WTC11 (cell line): ENCODE results near the gene TRMT2A. TPM values are rescaled to one million over a fixed set of nuclear protein-coding genes. Genes with fewer than 3 reads are reported as not detected.

Experiments used
- ATAC-seq: fragments of 200-7000 bp; cut with Tn5 transposase; 2 replicates; pipeline ENCODE4 v1.10.0; 2021; ENCODE audit warnings: mild to moderate bottlenecking, moderate library complexity
- CTCF ChIA-PET: fragments of 300-600 bp; sonication (Branson Sonifier 250); formaldehyde crosslinking; loops from one replicate; lab custom pipeline; 2021; ENCODE audit warnings: antibody characterized with exemption; lab: Charles Lee
- POLR2A ChIA-PET: fragments of 350-600 bp; sonication (Branson Sonifier 250); formaldehyde crosslinking; loops from one replicate; lab custom pipeline; 2021; ENCODE audit warnings: antibody characterized with exemption; lab: Charles Lee
- DNase-seq: peaks from one replicate; pipeline ENCODE4 v3.0.0; 2021; ENCODE audit warnings: low spot score
- H3K27ac Mint-ChIP-seq: 2 replicates; pipeline ENCODE4 v1.8.0; 2021; ENCODE audit warnings: mixed read lengths
- H3K27me3 Mint-ChIP-seq: 2 replicates; pipeline ENCODE4 v1.8.0; 2021; ENCODE audit warnings: low read depth, mild to moderate bottlenecking, moderate library complexity, mixed read lengths
- H3K36me3 Mint-ChIP-seq: 2 replicates; pipeline ENCODE4 v1.8.0; 2021; ENCODE audit warnings: mixed read lengths
- H3K4me1 Mint-ChIP-seq: 2 replicates; pipeline ENCODE4 v1.8.0; 2022; ENCODE audit warnings: mixed read lengths
- H3K4me3 Mint-ChIP-seq: 2 replicates; pipeline ENCODE4 v1.8.0; 2021; ENCODE audit warnings: mild to moderate bottlenecking, moderate library complexity, mixed read lengths
- H3K9me3 Mint-ChIP-seq: 2 replicates; pipeline ENCODE4 v1.8.0; 2021; ENCODE audit warnings: mixed read lengths
- CREB1 ChIP-seq: sonication (generic); formaldehyde crosslinking; IDR thresholded peaks from 2 replicates; pipeline ENCODE4 v1.8.0; 2023; ENCODE audit warnings: mild to moderate bottlenecking, missing genetic modification reagents
- FOXK1 ChIP-seq: sonication (generic); formaldehyde crosslinking; IDR thresholded peaks from 2 replicates; pipeline ENCODE4 v1.8.0; 2022; ENCODE audit warnings: mild to moderate bottlenecking, moderate library complexity, missing genetic modification reagents
- FOXP1 ChIP-seq: sonication (generic); formaldehyde crosslinking; IDR thresholded peaks from 2 replicates; pipeline ENCODE4 v1.8.0; 2022; ENCODE audit warnings: missing genetic modification reagents, mild to moderate bottlenecking, moderate library complexity, borderline replicate concordance
- GTF2I ChIP-seq: fragments of 250-450 bp; sonication (Bioruptor Pico); conservative IDR thresholded peaks from 2 replicates; pipeline ENCODE4 v1.4.0; 2021; ENCODE audit warnings: mild to moderate bottlenecking
- JAZF1 ChIP-seq: fragments of 250-450 bp; sonication (Bioruptor Pico); IDR thresholded peaks from 2 replicates; pipeline ENCODE4 v1.9.0; 2021; ENCODE audit warnings: moderate library complexity, mild to moderate bottlenecking, inconsistent platforms
- MAX ChIP-seq: sonication (generic); formaldehyde crosslinking; IDR thresholded peaks from 2 replicates; pipeline ENCODE4 v1.8.0; 2022; ENCODE audit warnings: mild to moderate bottlenecking, missing genetic modification reagents
- NFYB ChIP-seq: sonication (generic); formaldehyde crosslinking; conservative IDR thresholded peaks from 2 replicates; pipeline ENCODE4 v1.8.0; 2022; ENCODE audit warnings: low read depth, missing genetic modification reagents
- NR3C1 ChIP-seq: sonication (generic); formaldehyde crosslinking; conservative IDR thresholded peaks from 2 replicates; pipeline ENCODE4 v1.8.1; 2023; ENCODE audit warnings: low read depth, mild to moderate bottlenecking, missing genetic modification reagents
- OVOL2 ChIP-seq: fragments of 250-450 bp; sonication (Bioruptor Pico); IDR thresholded peaks from 2 replicates; pipeline ENCODE4 v1.9.0; 2021; ENCODE audit warnings: mild to moderate bottlenecking, borderline replicate concordance
- TEAD1 ChIP-seq: sonication (generic); formaldehyde crosslinking; IDR thresholded peaks from 2 replicates; pipeline ENCODE4 v1.8.0; 2022; ENCODE audit warnings: mild to moderate bottlenecking, missing genetic modification reagents
- ZNF263 ChIP-seq: sonication (generic); formaldehyde crosslinking; IDR thresholded peaks from 2 replicates; pipeline ENCODE4 v1.8.1; 2022; ENCODE audit warnings: low read depth, mild to moderate bottlenecking, moderate library complexity, missing genetic modification reagents
- ZSCAN18 ChIP-seq: fragments of 250-450 bp; sonication (Bioruptor Pico); IDR thresholded peaks from 2 replicates; pipeline ENCODE4 v2.1.2; 2022; ENCODE audit warnings: mild to moderate bottlenecking, moderate library complexity
- total RNA-seq: library from RNA; stranded (reverse); gene quantifications from 3 replicates; pipeline ENCODE4 v1.2.3, GENCODE V29; 2021
- TF ChIP-seq, protein P1 (sequence below): sonication (generic); formaldehyde crosslinking; IDR thresholded peaks from 2 replicates; pipeline ENCODE4 v1.8.1; 2023; ENCODE audit warnings: mild to moderate bottlenecking, missing genetic modification reagents, borderline replicate concordance
- TF ChIP-seq, protein P2 (sequence below): sonication (generic); formaldehyde crosslinking; IDR thresholded peaks from 2 replicates; pipeline ENCODE4 v1.8.0; 2023; ENCODE audit warnings: mild to moderate bottlenecking, missing genetic modification reagents
- TF ChIP-seq, protein P3 (sequence below): sonication (generic); formaldehyde crosslinking; IDR thresholded peaks from 2 replicates; pipeline ENCODE4 v1.8.1; 2023; ENCODE audit warnings: mild to moderate bottlenecking, missing genetic modification reagents

TRMT2A gene
- total RNA-seq, 1 experiment from 2014 or later: 68.6 TPM

DNA sequence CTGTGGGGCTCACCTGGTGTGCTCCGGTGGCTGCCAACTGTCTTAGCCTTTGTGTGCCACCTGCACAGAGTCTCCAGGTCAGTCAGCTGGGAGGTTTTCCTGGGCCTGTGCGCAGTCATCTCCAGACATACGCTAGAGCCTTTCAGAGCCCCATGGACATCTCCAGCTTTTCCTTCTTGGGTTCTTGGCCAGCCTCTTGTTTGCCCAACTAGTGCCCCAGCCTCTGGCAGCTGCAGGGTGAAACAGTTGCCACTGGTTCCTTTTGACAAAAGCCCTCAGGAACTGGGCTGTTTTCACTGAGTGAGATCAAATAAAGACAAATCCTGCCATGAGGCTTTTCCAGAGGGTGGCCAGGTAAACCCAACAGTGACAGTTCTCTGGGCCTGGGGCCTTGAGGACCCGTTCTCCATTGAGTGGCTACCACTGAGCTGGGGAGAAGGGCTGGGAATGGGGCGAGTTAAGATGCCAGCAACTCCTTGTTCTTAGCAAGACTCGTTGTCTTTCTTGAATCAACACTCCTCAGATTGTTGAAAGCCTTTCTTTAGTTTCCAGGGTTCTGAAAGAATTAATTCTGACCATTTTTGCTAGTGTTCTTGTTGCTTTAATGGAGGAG lies 17.8 kb downstream of the TRMT2A start (continued):
- TF ChIP-seq, protein P1, sequence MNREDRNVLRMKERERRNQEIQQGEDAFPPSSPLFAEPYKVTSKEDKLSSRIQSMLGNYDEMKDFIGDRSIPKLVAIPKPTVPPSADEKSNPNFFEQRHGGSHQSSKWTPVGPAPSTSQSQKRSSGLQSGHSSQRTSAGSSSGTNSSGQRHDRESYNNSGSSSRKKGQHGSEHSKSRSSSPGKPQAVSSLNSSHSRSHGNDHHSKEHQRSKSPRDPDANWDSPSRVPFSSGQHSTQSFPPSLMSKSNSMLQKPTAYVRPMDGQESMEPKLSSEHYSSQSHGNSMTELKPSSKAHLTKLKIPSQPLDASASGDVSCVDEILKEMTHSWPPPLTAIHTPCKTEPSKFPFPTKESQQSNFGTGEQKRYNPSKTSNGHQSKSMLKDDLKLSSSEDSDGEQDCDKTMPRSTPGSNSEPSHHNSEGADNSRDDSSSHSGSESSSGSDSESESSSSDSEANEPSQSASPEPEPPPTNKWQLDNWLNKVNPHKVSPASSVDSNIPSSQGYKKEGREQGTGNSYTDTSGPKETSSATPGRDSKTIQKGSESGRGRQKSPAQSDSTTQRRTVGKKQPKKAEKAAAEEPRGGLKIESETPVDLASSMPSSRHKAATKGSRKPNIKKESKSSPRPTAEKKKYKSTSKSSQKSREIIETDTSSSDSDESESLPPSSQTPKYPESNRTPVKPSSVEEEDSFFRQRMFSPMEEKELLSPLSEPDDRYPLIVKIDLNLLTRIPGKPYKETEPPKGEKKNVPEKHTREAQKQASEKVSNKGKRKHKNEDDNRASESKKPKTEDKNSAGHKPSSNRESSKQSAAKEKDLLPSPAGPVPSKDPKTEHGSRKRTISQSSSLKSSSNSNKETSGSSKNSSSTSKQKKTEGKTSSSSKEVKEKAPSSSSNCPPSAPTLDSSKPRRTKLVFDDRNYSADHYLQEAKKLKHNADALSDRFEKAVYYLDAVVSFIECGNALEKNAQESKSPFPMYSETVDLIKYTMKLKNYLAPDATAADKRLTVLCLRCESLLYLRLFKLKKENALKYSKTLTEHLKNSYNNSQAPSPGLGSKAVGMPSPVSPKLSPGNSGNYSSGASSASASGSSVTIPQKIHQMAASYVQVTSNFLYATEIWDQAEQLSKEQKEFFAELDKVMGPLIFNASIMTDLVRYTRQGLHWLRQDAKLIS (CRISPR knock-in tag): no peak
- TF ChIP-seq ZNF263 (CRISPR knock-in tag) (no peak), OVOL2 (CRISPR knock-in tag) (no peak), FOXK1 (no peak), NR3C1 (CRISPR knock-in tag) (no peak)

GRCh38 chr22:20096574-20097420 lies 20.2 kb downstream of the TRMT2A start:
- ATAC-seq (no peak), DNase-seq (no peak)
- H3K9me3 Mint-ChIP-seq: no peaks in the 10 kb centered on the region
- no peaks in the 10 kb centered on the region for H3K27me3 Mint-ChIP-seq
- no peak overlapping the region for H3K4me3 Mint-ChIP-seq
- ChIA-PET POLR2A (no interaction called here), CTCF (interaction anchor here (1.2 kb wide), 1 partner anchor 19 kb away, joined by 3 read pairs; the partner anchor contains the start of gene RANBP1)
- TF ChIP-seq ZSCAN18 (CRISPR knock-in tag) (no peak), GTF2I (CRISPR knock-in tag) (no peak), CREB1 (no peak), MAX (CRISPR knock-in tag) (no peak), JAZF1 (CRISPR knock-in tag) (no peak), NFYB (CRISPR knock-in tag) (no peak), TEAD1 (CRISPR knock-in tag) (no peak), FOXP1 (CRISPR knock-in tag) (no peak), NR3C1 (CRISPR knock-in tag) (no peak)
- TF ChIP-seq, protein P2, sequence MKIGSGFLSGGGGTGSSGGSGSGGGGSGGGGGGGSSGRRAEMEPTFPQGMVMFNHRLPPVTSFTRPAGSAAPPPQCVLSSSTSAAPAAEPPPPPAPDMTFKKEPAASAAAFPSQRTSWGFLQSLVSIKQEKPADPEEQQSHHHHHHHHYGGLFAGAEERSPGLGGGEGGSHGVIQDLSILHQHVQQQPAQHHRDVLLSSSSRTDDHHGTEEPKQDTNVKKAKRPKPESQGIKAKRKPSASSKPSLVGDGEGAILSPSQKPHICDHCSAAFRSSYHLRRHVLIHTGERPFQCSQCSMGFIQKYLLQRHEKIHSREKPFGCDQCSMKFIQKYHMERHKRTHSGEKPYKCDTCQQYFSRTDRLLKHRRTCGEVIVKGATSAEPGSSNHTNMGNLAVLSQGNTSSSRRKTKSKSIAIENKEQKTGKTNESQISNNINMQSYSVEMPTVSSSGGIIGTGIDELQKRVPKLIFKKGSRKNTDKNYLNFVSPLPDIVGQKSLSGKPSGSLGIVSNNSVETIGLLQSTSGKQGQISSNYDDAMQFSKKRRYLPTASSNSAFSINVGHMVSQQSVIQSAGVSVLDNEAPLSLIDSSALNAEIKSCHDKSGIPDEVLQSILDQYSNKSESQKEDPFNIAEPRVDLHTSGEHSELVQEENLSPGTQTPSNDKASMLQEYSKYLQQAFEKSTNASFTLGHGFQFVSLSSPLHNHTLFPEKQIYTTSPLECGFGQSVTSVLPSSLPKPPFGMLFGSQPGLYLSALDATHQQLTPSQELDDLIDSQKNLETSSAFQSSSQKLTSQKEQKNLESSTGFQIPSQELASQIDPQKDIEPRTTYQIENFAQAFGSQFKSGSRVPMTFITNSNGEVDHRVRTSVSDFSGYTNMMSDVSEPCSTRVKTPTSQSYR (CRISPR knock-in tag): no peak
- TF ChIP-seq, protein P3, sequence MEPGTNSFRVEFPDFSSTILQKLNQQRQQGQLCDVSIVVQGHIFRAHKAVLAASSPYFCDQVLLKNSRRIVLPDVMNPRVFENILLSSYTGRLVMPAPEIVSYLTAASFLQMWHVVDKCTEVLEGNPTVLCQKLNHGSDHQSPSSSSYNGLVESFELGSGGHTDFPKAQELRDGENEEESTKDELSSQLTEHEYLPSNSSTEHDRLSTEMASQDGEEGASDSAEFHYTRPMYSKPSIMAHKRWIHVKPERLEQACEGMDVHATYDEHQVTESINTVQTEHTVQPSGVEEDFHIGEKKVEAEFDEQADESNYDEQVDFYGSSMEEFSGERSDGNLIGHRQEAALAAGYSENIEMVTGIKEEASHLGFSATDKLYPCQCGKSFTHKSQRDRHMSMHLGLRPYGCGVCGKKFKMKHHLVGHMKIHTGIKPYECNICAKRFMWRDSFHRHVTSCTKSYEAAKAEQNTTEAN (CRISPR knock-in tag): no peak
- peaks cover 20% of the 10 kb centered on the region for H3K4me1 Mint-ChIP-seq
- H3K36me3 Mint-ChIP-seq: peaks cover 87% of the 10 kb centered on the region
- H3K27ac Mint-ChIP-seq: no peak overlapping the region
